ENCODE results near the gene LCP2.

DNA sequence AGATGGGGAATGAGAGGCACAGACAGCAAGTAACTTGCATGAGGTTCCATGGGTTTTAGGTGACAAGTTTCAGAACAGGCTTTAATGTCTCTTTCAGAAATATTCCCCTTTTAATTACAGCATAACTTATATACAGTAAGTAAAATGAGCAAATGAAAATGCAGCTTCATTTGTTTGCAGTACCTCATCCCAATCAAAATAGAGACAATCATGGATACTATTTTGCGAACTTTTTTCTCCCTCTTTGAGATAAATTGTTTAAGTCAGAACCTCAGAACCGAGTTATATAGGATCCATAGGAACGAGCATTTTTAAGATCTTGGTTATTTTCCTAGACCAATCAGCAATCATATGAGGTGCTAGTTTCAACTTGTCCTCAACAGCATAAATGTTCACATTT lies 3.5 kb downstream of the LCP2 start:
- TF ChIP-seq, protein P1, sequence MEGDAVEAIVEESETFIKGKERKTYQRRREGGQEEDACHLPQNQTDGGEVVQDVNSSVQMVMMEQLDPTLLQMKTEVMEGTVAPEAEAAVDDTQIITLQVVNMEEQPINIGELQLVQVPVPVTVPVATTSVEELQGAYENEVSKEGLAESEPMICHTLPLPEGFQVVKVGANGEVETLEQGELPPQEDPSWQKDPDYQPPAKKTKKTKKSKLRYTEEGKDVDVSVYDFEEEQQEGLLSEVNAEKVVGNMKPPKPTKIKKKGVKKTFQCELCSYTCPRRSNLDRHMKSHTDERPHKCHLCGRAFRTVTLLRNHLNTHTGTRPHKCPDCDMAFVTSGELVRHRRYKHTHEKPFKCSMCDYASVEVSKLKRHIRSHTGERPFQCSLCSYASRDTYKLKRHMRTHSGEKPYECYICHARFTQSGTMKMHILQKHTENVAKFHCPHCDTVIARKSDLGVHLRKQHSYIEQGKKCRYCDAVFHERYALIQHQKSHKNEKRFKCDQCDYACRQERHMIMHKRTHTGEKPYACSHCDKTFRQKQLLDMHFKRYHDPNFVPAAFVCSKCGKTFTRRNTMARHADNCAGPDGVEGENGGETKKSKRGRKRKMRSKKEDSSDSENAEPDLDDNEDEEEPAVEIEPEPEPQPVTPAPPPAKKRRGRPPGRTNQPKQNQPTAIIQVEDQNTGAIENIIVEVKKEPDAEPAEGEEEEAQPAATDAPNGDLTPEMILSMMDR (IDR thresholded peaks at IDR 0.05) = no peak
- TF ChIP-seq POLR2A (IDR thresholded peaks at IDR 0.05) = no peak

Data from lower leg skin (tissue), 3 donors.